CD4-positive, alpha-beta T cell (primary cell): Measurements from ENCODE around the gene SDR42E1. TPM values are rescaled to one million over a fixed set of nuclear protein-coding genes. Genes with fewer than 3 reads are reported as not detected.

ENCODE experiments used
- ATAC-seq: fragments of 200-7000 bp; cut with Tn5 transposase; one replicate; pipeline ENCODE4 v1.10.0; 2022; ENCODE audit warnings: mild to moderate bottlenecking; ENCODE audit not compliant: poor library complexity
- CTCF ChIA-PET: fragments of 350-600 bp; sonication (Branson Sonifier 250); formaldehyde crosslinking; loops from one replicate; lab custom pipeline; 2021; ENCODE audit warnings: antibody characterized with exemption, inconsistent platforms; lab: Charles Lee
- POLR2A ChIA-PET: fragments of 350-600 bp; sonication (Branson Sonifier 250); formaldehyde crosslinking; loops from one replicate; lab custom pipeline; 2021; ENCODE audit warnings: antibody characterized with exemption, inconsistent platforms; lab: Charles Lee
- DNase-seq, 14 experiments: peaks; one replicate each; pipeline ENCODE4 v3.0.0-alpha.2; 2013 to 2020; ENCODE audit warnings: mixed read lengths in 2 of 14
- H3K27ac ChIP-seq, 2 donors: one replicate each; pipeline versions ENCODE4 v1.5.1 to v1.7.0; 2013; ENCODE audit warnings: low read length in 2 of 2, low read depth in 1 of 2, mild to moderate bottlenecking in 1 of 2
- H3K27me3 ChIP-seq, 2 experiments: 1 replicate in 1 of 2; 2 replicates in 1 of 2; pipeline versions ENCODE4 v1.6.1 to v1.7.0; 2013; ENCODE audit warnings: low read length in 2 of 2, control low read depth in 1 of 2, mild to moderate bottlenecking in 1 of 2, moderate library complexity in 1 of 2; ENCODE audit not compliant: insufficient read depth in 2 of 2, control insufficient read depth in 1 of 2
- H3K36me3 ChIP-seq: one replicate; pipeline ENCODE4 v1.6.1; 2013; ENCODE audit warnings: low read length, control low read depth; ENCODE audit not compliant: insufficient read depth
- H3K4me1 ChIP-seq: one replicate; pipeline ENCODE4 v1.6.1; 2013; ENCODE audit warnings: low read length, control low read depth; ENCODE audit not compliant: insufficient read depth
- H3K4me3 ChIP-seq: one replicate; pipeline ENCODE4 v1.5.1; 2013; ENCODE audit warnings: mild to moderate bottlenecking, low read length, moderate library complexity
- H3K9me3 ChIP-seq, 2 experiments: 1 replicate in 1 of 2; 2 replicates in 1 of 2; pipeline versions ENCODE4 v1.6.1 to v1.7.0; 2013; ENCODE audit warnings: low read length in 2 of 2, mild to moderate bottlenecking in 2 of 2, control low read depth in 1 of 2, moderate library complexity in 1 of 2; ENCODE audit not compliant: control insufficient read depth in 1 of 2, insufficient read depth in 1 of 2
- H3K27ac Mint-ChIP-seq: one replicate; pipeline ENCODE4 v1.8.0; 2020; ENCODE audit warnings: mixed read lengths
- H3K27me3 Mint-ChIP-seq: one replicate; pipeline ENCODE4 v1.8.0; 2021; ENCODE audit warnings: mixed read lengths
- H3K36me3 Mint-ChIP-seq: one replicate; pipeline ENCODE4 v1.8.0; 2021; ENCODE audit warnings: low read depth, mixed read lengths
- H3K4me1 Mint-ChIP-seq: one replicate; pipeline ENCODE4 v1.8.0; 2021; ENCODE audit warnings: low read depth, mixed read lengths
- H3K4me3 Mint-ChIP-seq: one replicate; pipeline ENCODE4 v1.8.0; 2020; ENCODE audit warnings: mild to moderate bottlenecking, mixed read lengths
- H3K9me3 Mint-ChIP-seq: one replicate; pipeline ENCODE4 v1.8.0; 2020; ENCODE audit warnings: mixed read lengths
- intact Hi-C, 2 experiments: fragments of 100-400 bp; cut with DNase I in 1 of 2; cut with micrococcal nuclease in 1 of 2; formaldehyde crosslinking; loops; one replicate each; pipeline versions ENCODE4 v1.15.1 to v1.9.0; 2023 to 2025; cut with DNase I, micrococcal nuclease
- total RNA-seq, 174 experiments: library from RNA in 2 of 174; stranded (reverse) in 2 of 174; gene quantifications; one replicate each; pipeline ENCODE4 v1.2.3 and lab custom pipeline; 2021 to 2026
- TF ChIP-seq, protein P1 (sequence below): fragments of 200-600 bp; IDR thresholded peaks from one replicate; pipeline ENCODE4 v1.8.0; 2022; ENCODE audit warnings: antibody characterized with exemption, mild to moderate bottlenecking

SDR42E1 gene
- total RNA-seq, 2 experiments from 2014 or later, result 4.5 to 7.6 TPM

GRCh38 chr16:82056550-82056896 lies 45.3 kb upstream of the SDR42E1 start:
- Mint-ChIP-seq H3K4me3 (no peak overlapping the region), H3K36me3 (no peaks in the 10 kb centered on the region), H3K4me1 (no peaks in the 10 kb centered on the region), H3K27me3 (peaks cover 32% of the 10 kb centered on the region), H3K9me3 (no peaks in the 10 kb centered on the region), H3K27ac (no peak overlapping the region)
- ATAC-seq (no peak), DNase-seq (no peak)
- Histone ChIP-seq H3K27me3 (peaks cover 0 to 6% of the 10 kb centered on the region in 2 experiments), H3K9me3 (no peaks in the 10 kb centered on the region), H3K4me1 (no peaks in the 10 kb centered on the region), H3K27ac (no peak overlapping the region), H3K4me3 (no peak overlapping the region), H3K36me3 (no peaks in the 10 kb centered on the region)
- TF ChIP-seq, protein P1, sequence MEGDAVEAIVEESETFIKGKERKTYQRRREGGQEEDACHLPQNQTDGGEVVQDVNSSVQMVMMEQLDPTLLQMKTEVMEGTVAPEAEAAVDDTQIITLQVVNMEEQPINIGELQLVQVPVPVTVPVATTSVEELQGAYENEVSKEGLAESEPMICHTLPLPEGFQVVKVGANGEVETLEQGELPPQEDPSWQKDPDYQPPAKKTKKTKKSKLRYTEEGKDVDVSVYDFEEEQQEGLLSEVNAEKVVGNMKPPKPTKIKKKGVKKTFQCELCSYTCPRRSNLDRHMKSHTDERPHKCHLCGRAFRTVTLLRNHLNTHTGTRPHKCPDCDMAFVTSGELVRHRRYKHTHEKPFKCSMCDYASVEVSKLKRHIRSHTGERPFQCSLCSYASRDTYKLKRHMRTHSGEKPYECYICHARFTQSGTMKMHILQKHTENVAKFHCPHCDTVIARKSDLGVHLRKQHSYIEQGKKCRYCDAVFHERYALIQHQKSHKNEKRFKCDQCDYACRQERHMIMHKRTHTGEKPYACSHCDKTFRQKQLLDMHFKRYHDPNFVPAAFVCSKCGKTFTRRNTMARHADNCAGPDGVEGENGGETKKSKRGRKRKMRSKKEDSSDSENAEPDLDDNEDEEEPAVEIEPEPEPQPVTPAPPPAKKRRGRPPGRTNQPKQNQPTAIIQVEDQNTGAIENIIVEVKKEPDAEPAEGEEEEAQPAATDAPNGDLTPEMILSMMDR, result no peak
- intact Hi-C loops, result no loop called here
- ChIA-PET CTCF (no interaction called here), POLR2A (no interaction called here)

DNA sequence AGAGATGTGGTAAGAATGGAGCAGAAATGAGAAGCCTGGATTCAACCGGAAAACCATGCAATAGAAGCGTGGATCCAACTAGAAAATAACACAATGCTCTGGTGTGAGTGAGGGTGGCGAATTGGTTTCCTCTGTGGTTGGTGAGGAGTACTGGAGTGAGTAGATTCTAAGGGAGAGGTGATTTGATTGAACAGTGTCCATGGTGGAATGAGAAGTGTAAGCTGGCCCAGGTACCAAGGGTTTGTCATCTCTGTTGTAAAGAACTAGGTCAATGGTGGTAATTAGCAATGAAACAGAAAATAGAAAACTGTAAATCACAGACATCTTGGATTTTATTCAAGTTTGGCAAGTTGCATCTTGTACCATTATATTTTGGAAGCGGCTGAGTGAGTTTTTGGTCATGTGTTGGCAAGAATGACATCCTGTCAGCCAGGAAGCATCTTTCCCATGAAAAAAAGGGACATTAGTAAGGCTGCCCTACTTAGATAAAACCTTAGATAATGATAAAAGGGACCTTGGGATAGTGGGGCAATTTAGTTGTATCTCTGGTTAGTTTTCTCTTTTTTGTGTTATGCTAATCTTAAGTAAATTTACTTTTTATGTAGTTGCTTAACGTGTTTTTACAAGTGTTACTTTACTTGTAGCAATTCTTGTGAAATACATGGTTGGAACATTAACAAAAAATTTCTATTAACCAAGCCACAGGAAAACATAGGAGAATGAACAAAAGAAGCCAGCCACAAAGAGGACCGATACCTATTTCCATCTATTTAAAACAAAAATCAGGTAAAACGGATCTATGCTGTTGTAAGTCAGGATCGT lies 44.7 kb upstream of the SDR42E1 start:
- TF ChIP-seq, protein P1, result no peak
- peaks cover 0 to 6% of the 10 kb centered on the region in 2 experiments for H3K27me3 ChIP-seq
- no peak overlapping the region for H3K27ac ChIP-seq
- Mint-ChIP-seq H3K4me3 (no peak overlapping the region), H3K9me3 (no peaks in the 10 kb centered on the region), H3K4me1 (no peaks in the 10 kb centered on the region), H3K36me3 (no peaks in the 10 kb centered on the region), H3K27me3 (peaks cover 32% of the 10 kb centered on the region), H3K27ac (no peak overlapping the region)
- no peak overlapping the region for H3K4me3 ChIP-seq
- no peak for ATAC-seq
- no peaks in the 10 kb centered on the region for H3K36me3 ChIP-seq
- DNase-seq, result no peak
- no peaks in the 10 kb centered on the region for H3K9me3 ChIP-seq
- POLR2A ChIA-PET, result no interaction called here
- CTCF ChIA-PET, result no interaction called here
- intact Hi-C loops, result no loop called here
- H3K4me1 ChIP-seq, result no peaks in the 10 kb centered on the region

DNA sequence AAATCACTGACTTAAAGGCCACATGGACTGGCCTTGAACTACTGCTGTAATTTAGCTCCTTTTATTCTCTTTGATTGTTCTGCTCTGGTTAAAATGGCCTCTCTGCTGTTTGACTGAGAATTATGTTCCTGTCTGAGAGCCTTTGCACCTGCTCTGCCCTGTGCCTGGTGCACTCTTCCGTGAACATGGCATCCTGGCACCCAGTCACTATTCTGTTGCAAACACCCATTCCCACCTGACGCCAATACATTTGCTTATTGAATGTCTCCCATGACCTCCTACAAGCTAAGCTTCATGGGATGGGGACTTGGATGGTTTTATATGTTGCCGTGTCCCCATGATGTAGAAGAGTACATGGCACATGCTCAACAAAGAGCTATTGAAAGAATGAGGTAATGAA lies 43.8 kb upstream of the SDR42E1 start:
- H3K4me3 Mint-ChIP-seq, result no peak overlapping the region
- H3K9me3 ChIP-seq, result no peaks in the 10 kb centered on the region
- H3K4me1 Mint-ChIP-seq, result no peaks in the 10 kb centered on the region
- CTCF ChIA-PET, result no interaction called here
- intact Hi-C loops, result no loop called here
- TF ChIP-seq, protein P1, result no peak
- no peak overlapping the region for H3K27ac ChIP-seq
- H3K4me1 ChIP-seq, result no peaks in the 10 kb centered on the region
- DNase-seq, result no peak
- POLR2A ChIA-PET, result no interaction called here
- no peak overlapping the region for H3K4me3 ChIP-seq
- ATAC-seq, result no peak
- H3K27me3 ChIP-seq, result peaks cover 0 to 6% of the 10 kb centered on the region in 2 experiments
- H3K27ac Mint-ChIP-seq, result no peak overlapping the region
- H3K27me3 Mint-ChIP-seq, result peaks cover 26% of the 10 kb centered on the region
- H3K36me3 ChIP-seq, result no peaks in the 10 kb centered on the region
- no peaks in the 10 kb centered on the region for H3K9me3 Mint-ChIP-seq
- H3K36me3 Mint-ChIP-seq, result no peaks in the 10 kb centered on the region
